Endothelial cell of umbilical vein (primary cell): ENCODE measurements around the gene CLSTN2. TPM values are rescaled to one million over a fixed set of nuclear protein-coding genes. Genes with fewer than 3 reads are reported as not detected.

Experiments used
- BruUV-seq: library from RNA; stranded (reverse); fragments of 400-500 nt; replicated peaks from 2 replicates; lab custom pipeline; 2021; lab: Mats Ljungman, UMichigan
- CTCF ChIA-PET: fragments of 300-600, 350-600 bp; sonication (Branson Sonifier 250); formaldehyde crosslinking; loops from one replicate; lab custom pipeline; 2021; ENCODE audit warnings: antibody characterized with exemption, inconsistent platforms; lab: Charles Lee
- POLR2A ChIA-PET: fragments of 300-600, 350-600 bp; sonication (Branson Sonifier 250); formaldehyde crosslinking; loops from one replicate; lab custom pipeline; 2021; ENCODE audit warnings: antibody characterized with exemption, inconsistent platforms; lab: Charles Lee
- DNase-seq: peaks from one replicate; pipeline ENCODE4 v3.0.0-alpha.2; 2011; ENCODE audit warnings: low read depth, low spot score
- FAIRE-seq: peaks from 2 replicates; lab custom pipeline; 2011; peaks lifted over from hg19 to GRCh38; lab: Jason Lieb, UNC
- H2AFZ ChIP-seq: 2 replicates; pipeline ENCODE4 v1.6.0; 2012; ENCODE audit warnings: low read depth, low read length, control low read depth, inconsistent platforms
- H3K27ac ChIP-seq: 2 replicates; pipeline ENCODE4 v1.5.1; 2011; ENCODE audit warnings: low read depth, mild to moderate bottlenecking, control low read depth, low read length, moderate library complexity; ENCODE audit not compliant: insufficient read depth
- H3K27me3 ChIP-seq, 2 experiments: 2 replicates each; pipeline versions ENCODE4 v1.6.0 to v1.6.1; 2011; ENCODE audit warnings: low read length in 2 of 2, mixed read lengths in 1 of 2; ENCODE audit not compliant: control insufficient read depth in 2 of 2, insufficient read depth in 2 of 2
- H3K36me3 ChIP-seq, 2 experiments: 2 replicates in 1 of 2; 3 replicates in 1 of 2; pipeline ENCODE4 v1.5.1; 2011; ENCODE audit warnings: low read length in 2 of 2, mild to moderate bottlenecking in 1 of 2, moderate library complexity in 1 of 2; ENCODE audit not compliant: control insufficient read depth in 2 of 2, insufficient read depth in 2 of 2; ENCODE audit errors: extremely low read depth in 1 of 2
- H3K4me1 ChIP-seq: 3 replicates; pipeline ENCODE4 v1.5.1; 2011; ENCODE audit warnings: mild to moderate bottlenecking, low read length; ENCODE audit not compliant: control insufficient read depth, insufficient read depth; ENCODE audit errors: extremely low read depth
- H3K4me2 ChIP-seq: 2 replicates; pipeline ENCODE4 v1.6.1; 2011; ENCODE audit warnings: low read length, control low read depth, mixed read lengths; ENCODE audit not compliant: insufficient read depth
- H3K4me3 ChIP-seq, 3 experiments: fragments of 200-600 bp in 1 of 3; sonication (generic), shearing (Covaris generic) in 1 of 3; replicated peaks in 1 of 3; 2 replicates each; pipeline ENCODE4 v1.5.1; 2011 to 2016; ENCODE audit warnings: control low read depth in 3 of 3, low read length in 3 of 3, mild to moderate bottlenecking in 2 of 3, inconsistent platforms in 1 of 3, low read depth in 1 of 3, moderate library complexity in 1 of 3; ENCODE audit not compliant: insufficient read depth in 1 of 3
- H3K79me2 ChIP-seq: 2 replicates; pipeline ENCODE4 v1.6.0; 2012; ENCODE audit warnings: low read length, inconsistent platforms; ENCODE audit not compliant: control insufficient read depth, insufficient read depth
- H3K9ac ChIP-seq: replicated peaks from 2 replicates; pipeline ENCODE3; 2011; ENCODE audit warnings: low read length, control low read depth; ENCODE audit not compliant: insufficient read depth; ENCODE audit errors: extremely low read depth
- H3K9me1 ChIP-seq: replicated peaks from 3 replicates; pipeline ENCODE4 v1.6.0; 2011; ENCODE audit warnings: mild to moderate bottlenecking, low read length; ENCODE audit not compliant: control insufficient read depth, insufficient read depth; ENCODE audit errors: extremely low read depth
- H3K9me3 ChIP-seq: replicated peaks from 2 replicates; pipeline ENCODE4 v1.5.1; 2012; ENCODE audit warnings: low read length, inconsistent platforms; ENCODE audit not compliant: control insufficient read depth, insufficient read depth
- H4K20me1 ChIP-seq: replicated peaks from 2 replicates; pipeline ENCODE3; 2011; ENCODE audit warnings: mild to moderate bottlenecking, low read length; ENCODE audit not compliant: control insufficient read depth, insufficient read depth; ENCODE audit errors: extremely low read depth
- CTCF ChIP-seq, 2 donors: IDR thresholded peaks; 1 replicate in 1 of 2; 2 replicates in 1 of 2; pipeline ENCODE4 v1.5.1; 2011; ENCODE audit warnings: low read length in 2 of 2, mild to moderate bottlenecking in 2 of 2, moderate library complexity in 2 of 2, control low read depth in 1 of 2, inconsistent platforms in 1 of 2, low read depth in 1 of 2; ENCODE audit not compliant: insufficient read depth in 1 of 2; ENCODE audit errors: extremely low read depth in 1 of 2
- EZH2 ChIP-seq: IDR thresholded peaks from 2 replicates; pipeline ENCODE4 v1.6.1; 2012; ENCODE audit warnings: borderline replicate concordance, low read depth, mild to moderate bottlenecking, moderate library complexity, low read length, inconsistent platforms; ENCODE audit not compliant: severe bottlenecking
- FOS ChIP-seq: IDR thresholded peaks from 2 replicates; pipeline ENCODE4 v1.6.1; 2011; ENCODE audit warnings: mild to moderate bottlenecking, low read length, moderate library complexity, borderline replicate concordance; ENCODE audit not compliant: insufficient read depth
- GATA2 ChIP-seq: IDR thresholded peaks from 2 replicates; pipeline ENCODE4 v1.7.0; 2011; ENCODE audit warnings: low read depth, mild to moderate bottlenecking, moderate library complexity, mixed read lengths, low read length; ENCODE audit not compliant: insufficient read length, insufficient read depth
- JUN ChIP-seq: IDR thresholded peaks from 2 replicates; pipeline ENCODE4 v1.6.1; 2011; ENCODE audit warnings: borderline replicate concordance, low read depth; ENCODE audit not compliant: insufficient read length, insufficient read depth
- MAX ChIP-seq: IDR thresholded peaks from 2 replicates; pipeline ENCODE4 v1.6.1; 2011; ENCODE audit not compliant: insufficient read depth, insufficient read length
- MYC ChIP-seq: IDR thresholded peaks from one replicate; pipeline ENCODE4 v1.6.1; 2011; ENCODE audit warnings: mild to moderate bottlenecking, low read depth, low read length
- POLR2A ChIP-seq: IDR thresholded peaks from 2 replicates; pipeline ENCODE4 v1.6.1; 2012; ENCODE audit warnings: low read depth, mild to moderate bottlenecking, control low read depth, low read length
- POLR2AphosphoS5 ChIP-seq: IDR thresholded peaks from 2 replicates; pipeline ENCODE4 v1.6.1; 2012; ENCODE audit warnings: low read depth, mild to moderate bottlenecking, control low read depth, low read length, moderate library complexity; ENCODE audit not compliant: insufficient read depth
- dilution Hi-C: fragments of 300-500 bp; cut with MboI; formaldehyde crosslinking; loops from one replicate; pipeline ENCODE4 v1.15.0; 2019; ENCODE audit warnings: low sequenced_read_pairs; ENCODE audit not compliant: extremely low pct_ligation_motif_present
- intact Hi-C: fragments of 100-400 bp; cut with micrococcal nuclease; formaldehyde crosslinking; loops from one replicate; pipeline ENCODE4 v1.10.0; 2022
- polyA plus RNA-seq, 4 experiments: library from polyadenylated mRNA; depleted of rRNA in 3 of 4; stranded (reverse) in 3 of 4; unstranded in 1 of 4; fragments of >200 nt; gene quantifications; 2 replicates each; pipeline versions ENCODE4 v1.2.1 to v1.2.3, GENCODE V29; 2011 to 2012; ENCODE audit warnings: missing spikeins in 1 of 4
- total RNA-seq: library from RNA; stranded (reverse); gene quantifications from 2 replicates; pipeline ENCODE4 v1.2.3, GENCODE V29; 2021

Gene CLSTN2
- total and polyA plus RNA-seq, 2 donors (not counting 3 experiments of a cell fraction or from before 2014, with no cell fraction given), result 0.26 to 0.38 TPM

GRCh38 chr3:140529096-140529495 lies 594.1 kb downstream of the CLSTN2 start:
- Histone ChIP-seq H3K27ac (no peak overlapping the region), H3K79me2 (no peaks in the 10 kb centered on the region), H3K4me1 (no peaks in the 10 kb centered on the region), H2AFZ (no peak overlapping the region), H3K9me1 (no peaks in the 10 kb centered on the region), H3K4me3 (no peak overlapping the region), H3K27me3 (no peaks in the 10 kb centered on the region), H4K20me1 (no peaks in the 10 kb centered on the region), H3K9me3 (no peaks in the 10 kb centered on the region), H3K4me2 (no peak overlapping the region), H3K9ac (no peak overlapping the region), H3K36me3 (no peaks in the 10 kb centered on the region)
- BruUV-seq, result no TSS peak
- dilution Hi-C loops (no loop called here), intact Hi-C loops (no loop called here)
- TF ChIP-seq POLR2AphosphoS5 (no peak), JUN (no peak), MYC (no peak), FOS (no peak), CTCF (IDR thresholded peaks at IDR 0.05; ENCODE audit: extremely low read depth in 1 of 2, insufficient read depth in 1 of 2, low read depth in 1 of 2, low read length in 2 of 2) (no peak), MAX (no peak), GATA2 (no peak), POLR2A (no peak), EZH2 (no peak)
- ChIA-PET POLR2A (no interaction called here), CTCF (no interaction called here)
- DNase-seq (no peak), FAIRE-seq (no peak)
